A673 (cell line): ENCODE measurements around the gene HACE1.

Experiments
- CTCF ChIP-seq: fragments of 300-800, 200-600 bp; sonication (generic); conservative IDR thresholded peaks from 2 replicates; pipeline ENCODE4 v1.5.1; 2017; ENCODE audit warnings: low read depth, mild to moderate bottlenecking, antibody characterized with exemption, low read length, moderate library complexity, mixed read lengths
- EZH2 ChIP-seq: fragments of 200-600 bp; sonication (generic); IDR thresholded peaks from 2 replicates; pipeline ENCODE4 v1.6.1; 2017; ENCODE audit warnings: borderline replicate concordance, low read depth, mild to moderate bottlenecking, mixed read lengths, antibody characterized with exemption, low read length; ENCODE audit not compliant: poor library complexity, severe bottlenecking

- TF ChIP-seq CTCF (no peak), EZH2 (no peak)
Measured at GRCh38 chr6:104816125-104816524, 43.6 kb downstream of the HACE1 start.
